ENCODE data around the gene VPS4A.
A peak's percentile ranks its signal among the peaks of the same experiment; 100 is the strongest.
"Not testable (repeated sequence)": the region's sequence is repeated elsewhere in the genome, so short reads cannot be mapped to it uniquely, and the experiment has no call there.

Gene VPS4A

GRCh38 chr16:69327585-69328310 is 16.6 kb downstream of the VPS4A start:
- no peak for DNase-seq (ENCODE audit: low spot score)

GRCh38 chr16:69328854-69329316 is 17.7 kb downstream of the VPS4A start:
- DNase-seq (ENCODE audit: low spot score) = no peak

- DNase-seq (ENCODE audit: low spot score) = no peak
Observed at GRCh38 chr16:69329369-69330285, 18.5 kb downstream of the VPS4A start.

- DNase-seq (ENCODE audit: low spot score) = peak; percentile 95
Observed at GRCh38 chr16:69330286-69331109, 19.3 kb downstream of the VPS4A start, which contains the start of gene PDF. PDF (minus strand) TSS chr16:69330588; CDS start chr16:69330570, 18 bp downstream.

- DNase-seq (ENCODE audit: low spot score) = no peak
Observed at GRCh38 chr16:69334696-69335095, 23.5 kb downstream of the VPS4A start.

- DNase-seq (ENCODE audit: low spot score) = no peak
Observed at GRCh38 chr16:69338557-69339288, 27.6 kb downstream of the VPS4A start.

- peak; percentile 96 for DNase-seq (ENCODE audit: low spot score)
Observed at GRCh38 chr16:69339289-69340094, 28.3 kb downstream of the VPS4A start, which contains the start of the genes COG8 and NIP7. COG8 (minus strand) TSS chr16:69339564; CDS start chr16:69339552, 12 bp downstream. NIP7 (plus strand) TSS chr16:69339772; CDS start chr16:69339830, 58 bp downstream.

- DNase-seq (ENCODE audit: low spot score) = no peak
Observed at GRCh38 chr16:69340095-69340644, 29.0 kb downstream of the VPS4A start.

- DNase-seq (ENCODE audit: low spot score) = no peak
Observed at GRCh38 chr16:69344171-69344570, 33.0 kb downstream of the VPS4A start.

GRCh38 chr16:69345923-69346322 is 34.8 kb downstream of the VPS4A start:
- DNase-seq (ENCODE audit: low spot score) = no peak

GRCh38 chr16:69346683-69347082 is 35.5 kb downstream of the VPS4A start:
- DNase-seq (ENCODE audit: low spot score) = no peak

- no peak for DNase-seq (ENCODE audit: low spot score)
Observed at GRCh38 chr16:69348222-69348621, 37.1 kb downstream of the VPS4A start.

GRCh38 chr16:69349536-69349935 is 38.4 kb downstream of the VPS4A start:
- DNase-seq (ENCODE audit: low spot score) = no peak

GRCh38 chr16:69350536-69351133 is 39.5 kb downstream of the VPS4A start:
- no peak for DNase-seq (ENCODE audit: low spot score)

GRCh38 chr16:69351309-69352027 is 40.3 kb downstream of the VPS4A start, which contains the start of gene TMED6:
TMED6 (minus strand) TSS chr16:69351786; CDS start chr16:69351753, 33 bp downstream.
- no peak for DNase-seq (ENCODE audit: low spot score)

- DNase-seq (ENCODE audit: low spot score) = not testable (repeated sequence)
Observed at GRCh38 chr16:69360070-69360469, 48.9 kb downstream of the VPS4A start.

GRCh38 chr16:69363281-69363717 is 52.1 kb downstream of the VPS4A start:
- no peak for DNase-seq (ENCODE audit: low spot score)

- no peak for DNase-seq (ENCODE audit: low spot score)
Observed at GRCh38 chr16:69364088-69364487, 52.9 kb downstream of the VPS4A start.

- DNase-seq (ENCODE audit: low spot score) = no peak
Observed at GRCh38 chr16:69365901-69366300, 54.8 kb downstream of the VPS4A start.
